Stimulated activated CD4-positive, alpha-beta T cell treated with anti-CD3 and anti-CD28 coated beads, Interleukin-4, amount 100 ng/mL, for 48 hours (primary cell): ENCODE results near the gene SHROOM3.

Source experiments
- DNase-seq, 2 donors: peaks; one replicate each; pipeline ENCODE4 v3.0.0-alpha.2; 2020; ENCODE audit warnings: low read depth in 2 of 2

The SHROOM3 gene

DNA sequence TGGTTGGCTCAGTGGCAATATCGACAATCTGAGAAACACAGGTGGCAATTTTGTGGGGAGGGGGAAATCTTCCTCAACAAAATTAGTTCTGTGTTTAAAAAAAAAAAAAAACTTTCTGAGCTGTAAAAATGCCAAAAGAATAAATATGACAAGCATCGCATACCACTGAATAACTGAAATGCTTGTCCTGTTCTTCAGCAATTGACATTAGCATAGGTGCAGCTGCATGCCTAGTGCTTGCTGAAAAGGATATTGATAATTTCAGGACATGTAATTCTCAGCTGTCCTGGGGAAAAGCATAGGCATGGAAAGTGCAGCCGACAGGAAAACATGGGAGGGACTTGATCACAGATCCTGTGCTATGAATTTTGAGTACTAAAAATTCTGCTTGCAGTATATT is 315.7 kb downstream of the SHROOM3 start:
- no peak for DNase-seq

DNA sequence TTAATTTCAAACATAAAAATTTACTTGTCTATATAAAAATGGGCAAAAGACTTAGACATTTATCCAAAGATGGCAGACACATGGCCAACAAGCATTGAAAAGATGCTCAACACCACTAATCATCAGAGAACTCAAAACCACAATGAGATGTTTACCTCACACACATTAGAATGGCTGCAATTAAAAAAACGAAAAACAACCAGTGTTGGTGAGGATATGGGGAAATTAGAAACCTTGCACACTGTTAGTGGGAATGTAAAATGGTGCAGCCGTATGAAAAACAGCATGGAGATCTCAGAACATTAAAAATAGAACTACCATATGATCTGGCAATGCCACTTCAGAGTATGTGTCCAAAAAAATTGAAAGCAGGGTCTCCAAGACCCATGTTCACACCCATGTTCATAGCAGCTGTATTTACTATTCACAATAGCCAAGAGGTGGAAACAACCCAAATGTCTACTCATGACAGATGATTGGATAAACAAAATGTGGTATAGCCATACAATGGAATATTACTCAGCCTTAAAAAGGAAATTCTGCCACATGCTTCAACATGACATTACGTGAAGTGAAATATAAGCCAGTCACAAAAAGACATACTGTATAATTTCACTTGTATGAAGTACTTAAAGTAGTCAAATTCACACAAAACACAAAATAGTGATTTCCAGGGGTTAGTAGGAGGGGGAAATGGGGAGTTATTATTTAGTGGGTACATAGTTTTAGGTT is 316.7 kb downstream of the SHROOM3 start:
- no peak for DNase-seq

DNA sequence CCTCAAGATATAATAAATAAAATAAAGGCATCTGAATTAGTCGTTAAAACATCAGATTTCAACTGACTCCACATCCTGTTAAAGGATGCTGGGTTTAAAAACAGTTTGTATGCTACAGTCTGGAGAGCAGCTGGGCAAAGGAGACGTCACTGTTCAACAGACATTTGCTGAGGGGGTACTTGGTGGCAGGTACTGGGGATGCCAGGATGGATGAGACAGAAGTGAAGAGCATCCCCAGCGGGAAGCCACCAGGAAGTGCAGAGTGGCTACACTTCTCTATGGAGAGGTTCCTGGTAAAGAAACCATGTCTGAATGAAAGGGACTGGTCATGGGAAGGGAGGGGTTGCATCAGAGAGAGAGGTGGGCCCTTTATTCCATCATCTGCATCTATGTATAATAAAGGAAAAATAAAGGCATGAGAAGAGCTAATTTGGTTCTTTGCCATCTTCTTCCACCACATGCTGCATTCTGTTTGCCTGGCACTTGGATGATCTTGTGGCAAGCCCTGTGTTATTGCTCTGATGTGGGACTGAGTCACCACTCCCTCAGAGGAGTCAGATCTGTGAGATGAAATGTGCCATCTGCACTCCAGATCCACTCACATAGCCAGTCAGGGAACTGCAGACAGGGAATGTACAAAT is 318.0 kb downstream of the SHROOM3 start:
- DNase-seq, result no peak

DNA sequence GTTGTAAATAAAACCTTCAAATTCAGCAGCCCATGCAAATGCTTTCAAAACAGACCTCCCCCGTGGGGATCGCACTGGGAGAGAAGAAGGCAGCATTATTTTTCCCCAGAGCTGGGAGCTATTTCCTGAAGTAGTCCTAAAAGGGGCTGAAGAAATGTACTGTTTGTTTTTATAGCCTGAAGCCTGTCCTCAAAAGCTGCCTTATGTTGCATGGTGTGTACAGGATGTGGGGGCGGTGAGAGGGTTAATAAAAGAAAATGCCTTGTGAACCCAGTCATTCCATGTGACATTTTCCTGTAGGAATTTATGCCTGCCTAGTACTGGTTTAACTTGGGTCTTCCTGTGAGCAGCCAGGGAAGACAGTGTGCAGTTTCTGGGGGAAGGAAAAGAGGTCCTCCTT is 318.8 kb downstream of the SHROOM3 start:
- DNase-seq, result no peak

DNA sequence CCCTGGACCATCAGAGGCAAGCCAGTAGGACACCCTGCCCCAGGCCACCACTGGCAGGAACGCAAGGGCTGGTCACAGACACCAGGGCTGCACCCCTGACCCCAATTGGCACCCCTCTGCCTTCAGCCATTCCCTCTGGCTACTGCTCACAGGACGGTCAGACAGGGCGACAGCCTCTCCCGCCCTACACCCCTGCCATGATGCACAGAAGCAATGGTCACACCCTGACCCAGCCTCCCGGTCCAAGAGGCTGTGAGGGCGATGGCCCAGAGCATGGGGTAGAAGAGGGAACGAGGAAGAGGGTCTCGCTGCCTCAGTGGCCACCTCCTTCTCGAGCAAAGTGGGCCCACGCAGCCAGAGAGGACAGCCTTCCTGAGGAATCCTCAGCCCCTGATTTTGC is 319.4 kb downstream of the SHROOM3 start:
- no peak for DNase-seq

DNA sequence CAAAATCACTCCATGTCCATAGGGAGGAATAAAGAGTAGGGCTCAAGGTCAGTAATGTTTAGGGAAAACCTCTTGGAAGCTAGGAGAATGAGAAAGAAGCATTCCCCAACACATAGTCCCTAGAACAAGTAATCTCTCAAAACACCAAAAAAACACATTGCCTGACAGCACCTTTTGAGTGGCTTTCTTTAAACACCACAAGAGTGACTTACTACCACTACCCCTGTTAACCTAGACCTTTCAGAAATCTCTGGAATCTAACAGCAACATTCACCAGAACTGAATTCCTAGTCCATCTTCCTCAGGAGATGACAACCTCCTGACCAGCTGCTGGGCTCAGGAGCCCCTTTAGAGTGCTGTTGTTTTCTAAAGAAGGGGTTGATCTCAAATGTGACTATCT is 320.7 kb downstream of the SHROOM3 start:
- no peak for DNase-seq

DNA sequence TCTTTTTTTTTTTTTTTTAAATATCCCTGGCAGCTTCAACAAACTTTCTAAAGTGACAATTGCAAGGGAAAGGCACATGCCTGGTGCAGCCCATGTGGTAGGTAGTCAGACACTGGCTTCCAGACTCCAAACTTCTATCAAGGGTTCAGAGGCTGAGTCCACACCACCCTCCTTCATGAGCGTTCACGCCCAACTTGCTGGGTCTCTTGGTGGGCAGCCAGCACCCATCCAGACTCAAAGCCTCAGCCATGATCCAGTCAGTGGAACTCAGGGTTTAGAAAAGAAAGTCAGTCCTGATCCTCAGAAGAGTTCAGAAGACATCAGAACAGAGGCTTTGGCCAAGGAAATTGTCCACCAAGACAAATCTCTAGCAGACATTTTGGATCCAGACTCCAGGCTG is 321.4 kb downstream of the SHROOM3 start:
- DNase-seq, result no peak

DNA sequence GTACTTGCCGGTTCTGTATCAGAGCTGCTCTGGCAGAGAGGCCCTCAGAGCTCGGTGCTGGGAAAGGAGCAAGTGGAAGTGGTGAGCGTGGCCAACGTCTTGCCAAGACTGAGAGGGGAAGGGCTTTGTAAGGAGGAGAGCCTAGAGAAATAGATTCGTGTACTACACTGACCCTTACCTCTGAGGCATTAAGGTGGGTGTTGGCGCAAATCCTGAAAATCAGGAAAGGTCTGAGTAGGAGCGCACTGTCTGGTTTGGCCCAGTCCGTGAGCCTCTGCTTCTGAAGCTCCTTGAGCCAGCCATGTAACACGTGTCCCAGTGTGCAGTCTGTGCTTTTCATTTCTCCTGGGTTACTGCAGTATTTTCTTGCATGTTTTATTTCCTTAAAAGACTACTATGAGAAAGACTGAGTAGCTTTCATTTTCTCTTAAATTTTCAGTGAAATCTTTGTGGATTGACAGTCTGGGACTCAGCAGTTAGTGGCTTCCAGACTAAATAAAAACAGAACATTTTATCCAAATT is 322.4 kb downstream of the SHROOM3 start:
- no peak for DNase-seq

DNA sequence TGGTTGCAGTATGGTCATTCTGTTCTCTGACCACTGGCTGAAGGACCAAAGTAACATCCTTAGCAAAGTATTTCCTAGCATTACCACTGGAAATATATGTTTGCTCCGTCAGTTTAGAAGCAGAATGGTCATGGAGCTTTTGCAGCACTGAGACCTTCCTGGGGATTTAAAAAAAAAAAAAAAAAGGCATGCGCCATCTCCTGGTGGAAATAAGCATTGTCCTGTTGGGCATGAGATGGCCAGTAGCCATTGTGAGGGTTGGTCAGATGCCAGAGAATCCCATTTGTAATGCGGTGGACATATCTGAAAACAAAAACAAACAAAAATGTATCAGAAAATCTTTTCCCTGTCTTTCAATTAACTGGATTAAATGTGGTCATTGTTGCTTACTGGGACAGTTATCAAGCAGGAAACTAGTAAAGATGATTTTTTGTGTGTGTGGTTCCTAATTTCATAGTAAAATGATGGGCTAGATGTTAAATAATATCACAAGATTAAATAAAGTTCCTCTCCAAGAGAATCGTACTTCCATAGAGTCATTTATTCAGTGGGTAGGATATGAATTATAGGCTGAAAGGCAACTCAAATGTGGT is 323.4 kb downstream of the SHROOM3 start:
- no peak for DNase-seq

DNA sequence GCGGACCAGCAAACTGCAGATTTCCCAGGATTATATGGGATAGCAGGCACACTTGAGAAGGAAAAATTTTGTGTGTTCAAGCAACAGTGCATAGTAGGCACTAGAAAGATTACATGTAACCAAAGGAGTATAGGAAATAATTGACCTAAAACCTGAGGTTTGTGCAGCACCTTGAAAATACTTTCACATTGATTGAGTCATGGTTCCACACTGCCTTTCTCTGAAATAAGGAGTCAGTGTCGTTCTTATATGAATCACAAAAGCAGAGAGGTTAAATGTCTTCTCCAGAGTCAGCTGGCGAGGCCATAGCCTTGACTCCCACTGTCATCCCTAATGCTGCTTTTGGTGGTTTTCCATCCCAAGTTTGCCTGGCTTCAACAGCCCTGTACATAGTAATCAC is 324.0 kb downstream of the SHROOM3 start:
- no peak for DNase-seq

DNA sequence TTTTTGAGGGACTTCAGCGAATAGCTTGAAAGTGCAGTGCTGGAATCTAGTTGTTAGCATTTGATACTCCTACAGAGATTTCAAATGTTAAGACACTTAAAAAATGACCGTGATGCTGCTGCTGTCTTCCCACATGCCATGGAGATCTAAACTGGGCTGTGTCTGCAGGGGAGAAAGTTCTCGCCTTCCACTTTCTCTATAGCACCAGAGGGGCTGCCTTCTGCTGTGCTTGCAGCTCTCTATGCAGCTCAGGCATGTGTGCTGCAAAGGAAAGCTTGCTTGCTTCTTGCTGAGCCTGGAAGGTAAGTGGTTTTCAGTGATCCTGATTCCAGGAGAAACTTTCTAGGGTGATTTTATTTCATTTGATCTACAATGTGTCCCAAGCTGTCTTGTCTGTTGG is 325.2 kb downstream of the SHROOM3 start:
- DNase-seq, result no peak

DNA sequence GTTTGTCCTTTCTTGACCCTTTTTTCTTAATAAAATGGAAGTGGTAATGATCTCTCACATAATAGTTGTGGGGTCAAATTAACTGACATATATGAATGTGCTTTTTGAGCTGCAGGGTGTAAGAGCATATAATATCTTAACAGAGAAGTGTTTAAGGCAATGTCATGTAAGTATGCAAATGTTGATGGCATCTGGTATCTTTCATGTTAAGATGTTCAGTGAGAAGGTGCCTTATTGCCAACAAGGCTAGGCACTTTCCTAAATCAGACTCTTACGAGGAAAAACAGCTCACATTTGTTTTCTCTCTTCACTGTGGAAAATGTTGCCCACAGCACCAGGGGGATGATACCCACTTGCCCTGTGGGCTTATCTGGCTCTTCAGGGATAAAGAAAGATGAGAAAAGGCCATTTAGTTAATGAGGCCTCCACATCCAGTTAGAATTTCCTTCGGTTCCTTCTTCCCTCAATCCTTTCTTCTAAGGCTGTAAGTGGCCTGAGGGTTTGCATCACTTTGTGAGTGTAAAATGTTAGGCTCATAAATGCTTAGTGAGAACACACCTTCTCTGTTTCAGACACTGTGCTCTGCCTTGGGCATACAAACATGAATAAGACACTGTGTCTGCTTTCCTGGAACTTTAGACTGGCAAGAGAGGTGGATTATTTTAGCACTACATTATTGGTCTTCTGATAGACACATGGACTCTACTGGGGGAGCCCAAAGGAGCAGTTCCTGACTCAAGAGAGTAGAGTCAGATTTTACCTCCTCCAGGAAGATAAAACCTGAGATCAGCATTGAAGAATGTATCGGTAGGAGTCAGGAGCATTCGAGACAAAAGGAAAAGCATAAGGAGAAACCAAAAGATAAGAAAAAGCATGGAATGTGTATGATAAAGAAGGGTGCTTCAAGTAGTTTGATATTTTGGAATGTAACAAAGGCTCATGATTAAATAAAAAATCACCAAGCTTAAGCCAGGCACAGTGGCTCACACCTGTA is 327.4 kb downstream of the SHROOM3 start:
- no peak for DNase-seq

DNA sequence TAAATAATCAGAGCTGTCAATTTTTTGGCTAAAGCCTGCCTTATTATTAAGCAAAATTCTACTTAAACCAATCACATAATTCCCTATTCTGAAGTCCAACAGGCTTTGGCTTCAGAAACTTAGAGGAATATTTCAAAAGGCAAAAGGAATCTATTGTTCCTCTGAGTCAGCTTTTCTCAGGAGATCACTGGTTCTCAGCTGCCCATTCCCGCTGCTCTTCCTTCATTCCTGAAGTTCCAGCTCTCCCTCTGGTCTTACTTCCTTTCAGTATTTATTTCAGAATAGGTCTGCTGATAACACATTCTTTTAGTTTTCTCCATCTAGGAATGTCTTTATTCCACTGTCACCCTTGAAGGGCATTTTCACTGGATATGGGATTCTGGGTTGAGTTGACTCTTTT is 329.2 kb downstream of the SHROOM3 start:
- no peak for DNase-seq

DNA sequence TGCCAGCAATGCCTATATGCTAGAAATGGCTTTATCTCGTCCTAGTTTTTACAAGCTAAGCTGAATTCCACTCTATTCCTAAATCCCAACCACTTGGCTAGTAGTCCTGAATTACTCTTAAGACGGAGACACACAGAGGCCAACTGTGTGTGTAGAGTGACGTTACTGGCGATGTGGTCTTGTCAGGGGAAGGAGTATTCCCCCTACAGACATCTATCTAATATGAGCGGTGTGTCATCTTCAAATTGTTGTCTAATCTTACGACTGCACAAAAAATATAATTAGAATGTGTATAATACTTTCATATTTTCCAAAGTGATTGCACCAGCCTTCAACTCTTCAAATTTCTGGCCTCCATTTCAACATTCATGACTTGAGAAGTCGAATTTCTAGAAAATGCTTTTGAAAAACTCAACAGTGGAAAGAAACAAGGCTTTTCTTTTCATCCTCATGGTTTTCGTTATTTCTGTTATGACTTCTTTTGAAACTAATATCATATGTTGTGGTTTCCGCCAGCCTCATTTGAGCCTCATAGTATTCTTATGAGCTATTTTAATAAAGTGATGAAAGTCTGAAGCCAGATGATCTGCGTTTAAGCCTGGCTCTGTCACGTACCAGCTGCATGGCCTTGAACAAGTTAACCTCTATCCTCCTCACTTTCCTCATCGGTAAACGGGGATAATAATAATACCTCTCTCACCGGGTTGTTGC is 330.6 kb downstream of the SHROOM3 start:
- no peak for DNase-seq

DNA sequence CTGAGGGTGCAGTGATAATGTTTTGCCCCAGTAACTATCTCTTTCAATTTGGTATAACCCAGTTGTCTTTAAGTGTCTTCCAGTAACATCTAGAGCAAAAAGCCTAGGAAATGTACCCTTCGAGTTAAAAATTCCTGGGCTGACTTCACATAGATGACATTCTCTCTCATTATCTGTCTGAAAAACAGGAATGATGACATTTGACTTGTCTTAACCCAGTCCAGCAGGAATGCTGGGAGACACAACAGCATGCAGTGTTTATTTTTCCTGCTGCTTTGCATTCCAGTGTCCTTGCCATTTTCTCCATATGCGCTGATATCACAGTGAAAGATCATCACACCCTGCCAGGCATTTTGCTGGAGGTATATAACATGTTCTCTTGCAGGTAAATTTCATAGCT is 333.0 kb downstream of the SHROOM3 start:
- DNase-seq, result no peak

DNA sequence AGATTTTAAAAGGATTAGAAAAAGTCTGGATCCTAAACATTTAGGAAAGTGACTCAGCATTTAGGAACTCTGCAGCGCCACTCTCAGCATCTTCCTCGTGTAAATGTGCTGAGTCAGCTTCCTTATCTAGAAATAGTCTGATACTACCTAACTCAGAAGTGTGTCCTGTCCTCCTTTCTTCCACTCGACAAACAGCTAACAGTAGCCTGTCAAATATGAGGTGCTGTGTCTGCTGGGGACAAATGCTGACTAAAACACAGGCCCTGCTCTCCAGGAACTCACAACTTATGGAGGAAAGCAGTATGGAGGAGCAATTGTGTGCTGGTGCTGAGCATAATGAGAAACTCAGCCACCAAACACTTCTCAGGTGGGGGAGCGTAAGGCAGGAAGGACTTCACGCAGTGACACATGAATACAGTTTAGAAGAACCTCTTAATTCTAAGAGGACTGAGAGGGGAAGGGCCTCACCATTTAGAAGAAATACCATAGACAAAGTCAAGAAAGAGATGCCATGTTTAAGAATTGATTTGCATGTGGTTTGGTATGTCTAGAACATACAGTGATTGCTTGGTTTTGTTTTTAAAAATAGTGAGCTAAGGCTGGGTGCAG is 337.6 kb downstream of the SHROOM3 start:
- DNase-seq, result no peak

DNA sequence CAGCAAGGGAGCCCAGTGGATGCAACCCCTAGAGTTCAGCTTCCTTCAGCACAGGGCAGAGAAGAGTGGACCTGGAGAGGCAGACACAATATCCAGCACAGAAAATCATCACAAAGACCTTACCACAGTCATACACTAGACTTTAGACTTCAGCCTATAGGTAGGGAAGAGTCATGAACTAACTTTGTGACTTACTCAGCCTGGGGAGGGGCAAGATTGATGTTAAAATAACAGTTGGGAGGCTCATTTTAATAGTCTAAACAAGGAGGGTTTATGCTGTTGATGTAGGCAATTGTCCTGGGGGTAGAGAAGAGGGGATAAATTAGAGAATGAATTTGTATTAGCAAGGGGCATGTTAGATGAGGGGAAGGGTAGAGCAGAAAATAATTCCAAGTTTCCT is 338.7 kb downstream of the SHROOM3 start:
- DNase-seq, result no peak

DNA sequence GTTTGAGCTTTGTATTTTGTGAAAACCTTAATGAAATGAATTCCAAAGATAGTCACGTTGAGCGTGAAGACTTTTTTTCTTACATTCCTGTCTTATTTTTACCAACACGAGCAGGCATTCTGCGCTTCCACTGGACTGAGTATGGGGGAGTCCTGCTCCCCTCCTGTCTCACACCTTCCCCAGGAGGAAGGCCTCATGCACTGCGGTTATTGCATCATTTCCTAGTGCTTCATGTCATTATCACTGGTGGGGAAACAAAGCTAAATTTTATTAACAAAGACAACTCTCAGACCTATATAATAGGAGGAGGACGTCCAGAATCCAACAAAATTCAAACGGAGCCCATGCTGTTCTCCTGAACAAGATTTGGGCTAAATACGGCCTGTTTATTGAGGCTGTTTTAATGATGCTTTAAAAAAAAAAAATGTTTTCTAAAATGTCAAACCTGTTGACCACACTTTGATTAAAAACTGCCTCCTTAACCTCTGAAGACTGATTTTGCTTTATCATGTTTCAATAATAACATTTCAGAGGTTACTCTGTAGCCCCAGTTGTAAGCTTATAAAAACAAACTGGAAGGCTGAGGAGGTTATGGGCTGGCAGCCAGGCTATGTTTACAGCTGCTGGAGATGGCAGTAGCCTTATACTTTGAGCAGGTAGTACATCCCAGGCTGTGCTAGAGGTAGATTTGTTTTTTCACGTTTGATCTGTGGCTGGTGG is 344.9 kb downstream of the SHROOM3 start:
- DNase-seq, result no peak

DNA sequence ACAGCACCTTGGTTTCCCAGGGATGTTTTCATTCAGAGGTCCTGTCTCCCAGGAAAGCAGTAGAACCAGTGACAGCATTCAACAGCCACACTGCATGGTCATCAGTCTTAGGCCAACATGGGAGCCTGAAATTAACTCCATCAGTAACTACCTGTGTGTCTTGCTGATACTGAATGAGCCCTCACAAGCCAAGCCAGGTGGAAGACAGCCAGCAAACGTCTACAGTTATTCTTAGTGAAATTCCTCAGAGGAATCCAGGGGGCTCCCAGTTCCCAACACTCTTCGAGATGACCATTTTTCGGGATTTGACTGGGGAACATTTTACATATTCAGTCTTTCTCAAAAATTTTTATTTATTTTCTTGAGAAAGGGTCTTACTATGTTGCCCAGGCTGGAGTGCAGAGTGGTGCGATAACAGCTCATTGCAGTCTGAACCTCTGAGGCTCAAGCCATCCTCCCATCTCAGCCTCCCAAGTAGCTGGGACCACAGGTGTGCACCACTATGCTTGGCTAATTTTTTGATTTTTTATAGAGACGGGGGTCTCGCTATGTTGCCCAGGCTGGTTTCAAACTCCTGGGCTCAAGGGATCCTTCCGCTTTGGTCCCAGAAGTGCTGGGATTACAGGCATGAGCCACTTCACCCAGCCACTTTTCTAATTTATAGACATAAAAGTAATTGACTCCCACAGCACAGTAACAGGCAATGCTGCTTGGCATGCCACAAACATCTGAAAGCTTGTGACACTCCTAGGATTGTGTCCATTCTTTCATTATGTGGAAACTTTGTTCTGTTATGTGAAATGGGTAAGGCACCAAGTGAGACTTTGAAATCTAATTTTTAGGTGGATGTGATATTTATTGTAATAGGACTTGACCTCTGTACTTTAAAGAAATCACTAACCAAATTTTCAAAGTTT is 346.0 kb downstream of the SHROOM3 start:
- no peak for DNase-seq
